Skeletal muscle cell (primary cell): ENCODE data around the gene TBL3.
A peak's percentile ranks its signal among the peaks of the same experiment; 100 is the strongest.

ENCODE experiments used
- DNase-seq: peaks from one replicate; pipeline ENCODE4 v3.0.0-alpha.2; 2010; ENCODE audit warnings: low read depth
- H3K4me3 ChIP-seq: 2 replicates; pipeline ENCODE4 v1.5.1; 2011; ENCODE audit warnings: low read depth, mild to moderate bottlenecking, control low read depth, low read length, moderate library complexity

TBL3 gene

GRCh38 chr16:2027024-2028010, 55.5 kb downstream of the TBL3 start:
- DNase-seq, result no peak
- peak overlapping the region; percentile 63 for H3K4me3 ChIP-seq

- DNase-seq, result no peak
- H3K4me3 ChIP-seq, result peak overlapping the region; percentile 63
Measured at GRCh38 chr16:2028146-2028545, 56.3 kb downstream of the TBL3 start.

- DNase-seq, result no peak
- H3K4me3 ChIP-seq, result no peak overlapping the region
Measured at GRCh38 chr16:2028620-2029220, 56.9 kb downstream of the TBL3 start.

DNA sequence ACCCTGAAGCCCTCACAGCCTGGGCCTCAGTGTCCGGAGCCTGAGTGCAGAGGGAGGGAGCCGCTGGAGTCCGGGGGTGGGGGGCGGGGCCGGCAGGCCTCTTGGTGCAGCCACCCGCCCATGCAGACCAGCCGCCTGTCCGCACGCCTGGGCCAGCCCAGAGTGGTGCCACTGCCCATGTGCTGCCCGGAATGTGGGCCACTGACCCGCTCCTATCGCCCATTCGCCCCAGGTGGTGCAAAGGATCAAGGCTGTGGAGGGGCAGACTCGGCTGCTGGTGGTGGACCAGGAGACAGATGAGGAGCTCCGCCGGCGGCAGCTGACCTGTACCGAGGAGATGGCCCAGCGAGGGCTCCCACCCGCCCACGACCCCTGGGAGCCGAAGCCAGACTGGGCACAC, 57.5 kb downstream of the TBL3 start:
- no peak for DNase-seq

GRCh38 chr16:2030036-2030435, 58.2 kb downstream of the TBL3 start:
- no peak for DNase-seq
- no peak overlapping the region for H3K4me3 ChIP-seq

More for the DNA sequence above, 57.5 kb downstream of the TBL3 start:
- no peak overlapping the region for H3K4me3 ChIP-seq

DNA sequence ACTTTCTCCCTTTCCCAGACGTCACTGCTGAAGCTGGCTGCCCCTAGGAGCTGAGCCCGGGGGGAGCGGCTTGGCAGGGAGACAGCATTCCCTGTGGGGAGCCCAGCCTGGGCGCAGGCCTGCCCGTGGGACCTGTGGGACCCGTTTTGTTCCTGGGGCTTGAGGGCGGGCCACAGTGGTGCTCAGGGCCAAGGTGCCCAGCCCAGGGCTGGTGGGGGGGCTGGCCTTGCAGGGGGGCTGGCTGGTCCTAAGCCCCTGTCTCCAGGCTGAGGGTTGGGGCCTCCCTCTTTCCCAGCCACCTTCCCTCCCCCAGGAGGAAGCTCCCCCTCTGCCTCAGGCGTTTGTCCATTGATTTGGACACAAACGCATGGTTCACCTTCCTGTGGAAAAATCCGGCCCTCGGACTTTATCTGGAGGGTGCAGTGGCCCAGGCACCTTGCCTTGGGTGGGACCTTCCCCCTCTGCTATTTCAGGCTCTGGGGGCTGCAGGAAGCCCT, 59.3 kb downstream of the TBL3 start:
- no peak for DNase-seq
- no peak overlapping the region for H3K4me3 ChIP-seq
